AG08396 (cell line): Measurements from ENCODE around the gene RBBP4.
"Not testable (repeated sequence)": the region's sequence is repeated elsewhere in the genome, so short reads cannot be mapped to it uniquely, and the experiment has no call there.

Experiments used
- DNase-seq: peaks from one replicate; pipeline ENCODE4 v3.0.0; 2012; ENCODE audit warnings: low spot score, mixed read lengths

The RBBP4 gene

DNA sequence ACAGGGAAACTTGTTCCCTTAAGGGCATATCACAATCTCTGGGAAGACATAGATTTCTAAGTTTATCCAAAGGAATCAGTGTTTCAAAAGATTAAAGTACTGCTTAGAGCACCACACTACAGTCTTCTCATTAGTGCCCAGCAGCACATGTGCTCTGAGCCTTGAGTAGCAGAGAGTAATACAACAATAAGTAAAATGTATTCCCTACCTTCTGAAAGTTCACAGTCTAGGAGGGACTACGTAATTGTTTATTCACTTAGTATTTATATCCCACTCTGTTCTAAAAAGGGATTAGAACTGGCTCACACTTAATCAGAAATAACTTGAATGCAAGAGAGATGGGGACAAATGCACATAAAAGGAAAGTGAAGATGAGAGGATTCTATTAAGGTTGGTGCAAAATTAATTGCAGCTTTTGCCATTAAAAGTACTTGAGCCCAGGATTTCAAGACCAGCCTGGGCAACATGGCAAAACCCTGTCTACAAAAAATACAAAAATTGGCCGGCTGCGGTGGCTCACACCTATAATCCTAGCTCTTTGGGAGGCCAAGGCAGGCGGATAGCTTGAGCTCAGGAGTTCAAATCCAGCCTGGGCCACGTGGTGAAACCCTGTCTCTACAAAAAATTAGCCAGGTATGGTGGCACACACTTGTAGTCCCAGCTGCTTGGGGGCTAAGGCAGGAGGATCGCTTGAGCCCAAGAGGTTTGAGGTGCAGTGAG, 42.6 kb downstream of the RBBP4 start:
- no peak for DNase-seq

DNA sequence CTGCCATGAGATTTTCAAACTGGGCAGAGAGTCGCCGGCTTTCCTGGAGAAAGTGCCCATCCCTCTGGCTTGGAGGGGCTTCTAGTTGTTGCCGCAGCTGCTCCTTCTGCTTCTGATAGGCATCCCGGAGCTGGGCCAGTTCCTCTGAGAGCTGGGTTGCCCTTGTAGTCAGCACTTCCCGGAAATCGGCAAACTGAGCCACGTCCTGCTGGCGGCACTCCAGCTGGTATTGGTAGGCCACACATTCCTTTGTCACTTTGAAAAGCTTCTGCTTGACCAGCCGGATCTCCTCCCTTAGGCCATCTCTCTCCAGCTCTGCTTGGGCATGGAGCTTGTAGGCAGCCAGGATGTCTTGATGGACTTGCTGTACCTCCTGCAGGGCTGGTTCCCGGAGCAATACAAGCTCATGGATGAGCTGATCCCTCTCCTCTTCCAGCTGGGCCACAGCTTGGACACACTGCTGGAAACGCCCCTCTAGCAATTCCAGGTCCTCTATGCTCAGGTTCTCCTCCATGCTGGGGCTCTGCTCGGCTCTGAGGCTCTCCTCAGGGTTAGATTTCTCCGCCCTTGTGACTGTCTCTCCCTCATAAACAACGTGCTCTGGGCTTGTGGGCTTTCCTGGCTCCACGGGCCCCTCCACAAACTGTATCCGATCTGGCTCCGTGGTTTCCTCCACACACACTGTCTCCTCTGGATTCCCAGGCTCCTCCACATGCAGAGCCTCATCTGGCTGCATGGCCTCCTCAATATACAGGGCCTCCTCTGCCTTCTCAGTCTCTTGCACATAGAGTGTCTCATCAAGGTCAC, 44.3 kb downstream of the RBBP4 start:
- peak; percentile 68 for DNase-seq

- no peak for DNase-seq
Measured at GRCh38 chr1:32696041-32696440, 45.0 kb downstream of the RBBP4 start.

DNA sequence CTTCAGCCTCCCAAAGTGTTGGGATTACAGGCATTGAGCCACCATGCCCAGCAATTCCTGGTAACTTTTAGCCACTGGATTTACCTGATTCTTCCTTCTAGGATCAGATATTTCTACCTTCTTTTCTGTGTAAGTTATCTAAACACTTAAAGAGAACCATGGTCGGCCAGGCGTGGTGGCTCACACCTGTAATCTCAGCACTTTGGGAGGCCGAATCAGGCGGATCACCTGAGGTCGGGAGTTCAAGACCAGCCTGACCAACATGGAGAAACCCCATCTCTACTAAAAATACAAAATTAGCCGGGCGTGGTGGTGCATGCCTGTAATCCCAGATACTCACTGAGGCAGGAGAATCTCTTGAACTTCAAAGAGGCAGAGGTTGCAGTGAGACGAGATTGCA, 46.0 kb downstream of the RBBP4 start:
- not testable (repeated sequence) for DNase-seq

DNA sequence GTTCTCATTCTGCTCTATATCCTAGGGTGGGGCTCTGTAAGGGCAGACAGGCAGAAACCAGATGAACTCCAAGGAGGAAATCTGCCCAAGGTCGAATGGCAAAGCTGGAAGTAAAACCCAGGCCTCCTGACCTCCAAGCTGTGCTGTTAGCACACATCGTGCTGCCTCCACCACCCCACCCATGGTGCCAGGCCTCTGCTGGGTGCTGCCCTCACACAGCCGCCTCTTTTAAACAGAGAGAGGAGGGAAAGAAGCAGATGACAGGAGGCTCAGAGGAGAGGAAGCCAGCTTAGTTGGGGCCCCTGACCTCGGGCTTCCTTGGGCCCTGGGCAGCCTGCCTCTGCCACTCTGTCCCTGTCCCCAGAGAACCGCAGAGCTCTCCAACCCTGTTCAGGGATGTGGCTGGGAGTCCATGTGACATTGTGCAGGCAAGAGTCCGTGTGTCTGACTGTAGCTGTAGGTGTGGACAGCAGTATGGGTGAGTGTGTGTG, 50.5 kb downstream of the RBBP4 start:
- no peak for DNase-seq

DNA sequence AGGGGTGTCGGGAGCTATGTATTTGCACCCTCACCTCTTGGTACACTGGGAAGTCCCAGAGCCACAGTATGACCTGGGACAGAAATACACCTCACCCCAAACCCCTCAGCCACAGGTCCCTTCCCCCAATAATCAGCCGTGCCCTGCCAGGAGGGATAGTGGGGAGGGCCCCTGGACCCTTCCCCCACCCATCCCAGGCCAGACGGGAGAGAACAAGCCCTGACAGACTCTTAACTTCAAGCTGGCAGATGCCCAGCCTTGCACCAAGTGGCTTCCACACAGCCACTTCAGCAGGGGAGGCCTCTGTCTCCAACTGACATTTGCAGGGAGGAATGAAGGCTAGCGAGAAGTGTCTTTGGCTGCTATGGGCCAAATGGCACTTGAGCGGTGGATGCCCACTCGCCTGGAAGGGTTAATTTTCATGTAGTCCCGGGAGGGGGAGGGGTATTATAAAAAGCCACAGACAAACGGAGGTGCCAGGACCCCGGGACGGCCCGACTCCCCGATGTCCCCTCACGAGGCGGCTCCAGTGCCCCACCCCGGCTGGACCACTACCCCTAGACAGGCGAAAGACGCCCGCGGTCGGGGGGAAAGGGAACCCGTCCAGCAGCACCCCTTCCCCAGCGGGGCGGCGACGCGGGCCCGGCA, 51.1 kb downstream of the RBBP4 start:
- DNase-seq: peak; percentile 24

DNA sequence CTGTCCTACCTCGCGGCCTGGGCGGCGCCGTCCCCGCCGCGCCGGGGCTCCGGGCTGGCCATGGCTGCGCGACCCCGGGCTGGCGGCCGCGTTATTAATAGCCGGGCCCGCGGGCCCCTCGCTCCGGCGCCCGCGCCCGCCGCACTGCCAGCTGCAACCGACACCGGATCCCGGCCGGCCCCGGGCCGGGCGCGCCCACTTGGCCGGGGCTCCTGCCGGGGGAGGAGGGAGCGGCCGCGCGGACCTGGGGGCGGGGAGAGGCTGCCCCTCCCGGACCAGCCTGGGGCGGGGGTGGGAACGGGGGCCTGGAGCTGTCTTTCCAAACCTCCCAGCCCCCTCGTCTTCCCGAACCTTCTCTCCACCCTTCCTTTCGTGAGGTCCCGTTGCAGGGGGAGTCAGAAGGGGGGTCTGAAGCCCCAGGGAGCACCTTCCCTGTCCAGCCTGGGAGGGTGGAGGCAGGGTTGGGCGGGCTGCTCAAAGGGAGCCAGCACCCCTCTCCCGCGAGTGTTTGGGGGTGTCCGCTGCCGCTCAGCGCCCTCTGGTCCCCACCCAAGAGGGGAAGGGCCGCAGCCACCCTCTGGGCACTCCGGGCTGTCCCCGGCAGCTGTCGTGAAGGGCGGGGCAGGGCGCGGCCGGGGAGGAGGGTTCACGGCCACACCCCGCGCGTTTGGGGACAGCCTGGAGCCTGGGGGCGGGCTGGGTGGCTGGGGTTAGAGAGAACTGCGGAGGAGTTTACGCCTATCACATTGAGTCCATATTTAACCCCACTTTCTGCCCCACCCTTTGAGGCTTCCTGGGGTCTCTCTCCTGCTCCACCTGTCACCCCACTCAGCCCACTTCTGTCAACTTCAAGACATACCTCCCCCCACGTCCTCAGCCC, 51.8 kb downstream of the RBBP4 start, which contains the start of gene SYNC:
Gene SYNC, minus strand, starts transcription at position 172 of the 880 bp plus-strand sequence. Its CDS starts 110 bp downstream, at position 62.
- peak; percentile 91 for DNase-seq

GRCh38 chr1:32703479-32704291, 52.7 kb downstream of the RBBP4 start:
- DNase-seq: peak; percentile 93

DNA sequence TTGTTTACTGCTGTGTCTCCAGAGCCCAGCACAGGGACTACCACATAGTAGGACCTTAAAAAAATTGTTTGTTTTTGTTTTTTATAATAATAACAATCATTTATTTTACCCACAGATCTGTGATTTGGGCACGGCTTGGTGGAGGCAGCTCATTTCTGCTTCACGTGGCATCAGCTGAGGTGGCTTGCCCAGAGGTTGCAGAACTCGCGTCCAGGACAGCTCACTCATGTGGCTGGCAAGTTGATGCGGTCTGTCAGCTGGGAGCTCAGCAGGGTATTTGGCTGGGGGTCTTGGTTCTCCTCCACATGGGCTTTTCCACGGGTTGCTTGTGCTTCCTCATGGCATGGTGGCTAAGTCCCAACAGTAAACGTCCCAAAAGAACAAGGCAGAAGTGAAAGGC, 54.5 kb downstream of the RBBP4 start:
- no peak for DNase-seq

DNA sequence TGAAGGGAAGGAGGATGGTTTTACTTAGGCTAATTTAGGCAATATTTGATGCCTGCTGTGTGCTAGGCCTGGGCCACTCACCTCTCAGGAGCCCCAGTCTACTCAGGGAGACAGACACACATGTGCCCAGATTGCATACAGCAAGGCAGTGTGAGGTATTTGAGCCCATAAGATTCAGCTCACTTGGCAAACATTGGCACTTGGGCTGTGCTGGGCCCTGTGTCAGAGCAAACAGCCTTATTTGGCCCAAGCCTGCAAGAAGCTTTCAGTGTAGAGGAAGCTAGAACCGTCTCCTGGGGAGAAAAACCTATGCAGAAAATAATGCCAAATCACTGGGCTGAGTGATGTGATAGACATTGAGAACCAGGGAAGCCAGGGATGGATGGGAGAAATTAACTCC, 55.5 kb downstream of the RBBP4 start:
- DNase-seq: no peak

DNA sequence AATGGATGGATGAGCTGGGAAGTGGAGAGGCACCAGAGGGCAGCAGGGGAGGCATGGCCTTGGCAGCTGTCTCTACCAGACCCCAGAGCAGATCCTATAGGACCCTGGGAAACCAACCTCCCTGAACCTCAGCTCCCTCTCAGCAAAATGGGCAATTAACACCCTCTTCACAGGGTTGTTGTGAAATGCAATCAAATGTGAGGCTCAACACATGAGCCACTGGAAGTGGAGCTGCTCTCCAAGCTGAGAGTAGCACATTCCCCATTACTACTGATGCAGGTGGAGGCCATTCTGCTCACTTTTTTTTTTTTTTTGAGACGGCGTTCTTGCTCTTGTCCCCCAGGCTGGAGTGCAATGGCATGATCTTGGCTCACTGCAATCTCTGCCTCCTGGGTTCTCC, 58.1 kb downstream of the RBBP4 start:
- no peak for DNase-seq

GRCh38 chr1:32709476-32709875, 58.5 kb downstream of the RBBP4 start:
- no peak for DNase-seq

DNA sequence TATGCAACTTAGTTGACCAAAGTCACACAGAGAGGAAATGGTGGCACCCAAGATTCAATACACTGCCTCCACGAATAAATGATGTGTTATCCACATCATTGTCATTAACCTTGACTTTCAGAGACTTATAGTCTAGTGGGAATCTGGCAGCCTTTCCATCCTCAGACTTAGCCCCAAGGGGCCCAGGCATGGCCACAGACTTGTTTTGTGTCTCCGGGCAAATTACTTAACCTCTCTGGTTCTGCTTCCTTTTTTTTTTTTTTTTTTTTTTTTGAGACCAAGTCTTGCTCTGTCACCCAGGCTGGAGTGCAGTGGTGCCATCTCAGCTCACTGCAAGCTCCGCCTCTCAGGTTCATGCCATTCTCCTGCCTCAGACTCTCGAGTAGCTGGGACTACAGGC, 60.2 kb downstream of the RBBP4 start:
- DNase-seq: not testable (repeated sequence)

- DNase-seq: no peak
Measured at GRCh38 chr1:32713081-32713480, 62.1 kb downstream of the RBBP4 start.

DNA sequence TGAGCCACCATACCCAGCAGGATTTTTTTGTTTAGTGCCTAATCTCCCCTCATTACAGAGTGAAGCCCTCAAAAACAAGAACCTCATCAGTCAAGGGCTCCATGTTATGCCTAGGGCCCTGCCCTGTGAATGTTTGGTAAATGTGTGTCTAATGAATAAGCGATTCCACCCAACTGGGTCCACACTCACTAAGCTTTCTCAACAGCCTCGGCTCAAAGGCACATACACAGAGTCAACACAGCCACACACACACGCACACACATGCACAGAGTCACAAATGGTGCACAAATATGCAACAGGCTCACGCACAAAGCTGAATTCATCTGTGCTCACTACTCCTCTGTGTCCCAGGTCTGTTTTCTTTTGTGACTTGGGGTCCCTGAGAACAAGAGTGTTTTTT, 63.3 kb downstream of the RBBP4 start:
- DNase-seq: no peak

DNA sequence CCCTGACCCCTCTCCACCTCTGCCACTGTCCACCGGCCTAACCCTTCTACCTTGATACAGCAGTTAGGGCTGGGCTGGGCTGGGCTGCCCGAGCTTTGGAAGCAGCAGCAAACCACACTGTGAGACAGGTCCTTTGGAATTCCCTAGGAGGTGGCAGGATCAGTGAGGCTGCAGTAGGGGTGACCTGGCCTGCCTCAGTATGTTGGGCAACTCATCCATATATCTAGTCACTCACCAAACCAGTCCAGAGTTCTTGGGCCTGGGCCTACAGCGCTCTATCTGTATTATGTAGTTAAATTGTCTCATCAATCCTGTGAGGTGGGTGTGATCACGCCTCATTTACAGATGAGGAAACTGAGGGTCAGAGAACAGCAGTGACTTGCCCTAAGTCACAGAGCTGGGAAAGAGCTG, 64.9 kb downstream of the RBBP4 start:
- no peak for DNase-seq

DNA sequence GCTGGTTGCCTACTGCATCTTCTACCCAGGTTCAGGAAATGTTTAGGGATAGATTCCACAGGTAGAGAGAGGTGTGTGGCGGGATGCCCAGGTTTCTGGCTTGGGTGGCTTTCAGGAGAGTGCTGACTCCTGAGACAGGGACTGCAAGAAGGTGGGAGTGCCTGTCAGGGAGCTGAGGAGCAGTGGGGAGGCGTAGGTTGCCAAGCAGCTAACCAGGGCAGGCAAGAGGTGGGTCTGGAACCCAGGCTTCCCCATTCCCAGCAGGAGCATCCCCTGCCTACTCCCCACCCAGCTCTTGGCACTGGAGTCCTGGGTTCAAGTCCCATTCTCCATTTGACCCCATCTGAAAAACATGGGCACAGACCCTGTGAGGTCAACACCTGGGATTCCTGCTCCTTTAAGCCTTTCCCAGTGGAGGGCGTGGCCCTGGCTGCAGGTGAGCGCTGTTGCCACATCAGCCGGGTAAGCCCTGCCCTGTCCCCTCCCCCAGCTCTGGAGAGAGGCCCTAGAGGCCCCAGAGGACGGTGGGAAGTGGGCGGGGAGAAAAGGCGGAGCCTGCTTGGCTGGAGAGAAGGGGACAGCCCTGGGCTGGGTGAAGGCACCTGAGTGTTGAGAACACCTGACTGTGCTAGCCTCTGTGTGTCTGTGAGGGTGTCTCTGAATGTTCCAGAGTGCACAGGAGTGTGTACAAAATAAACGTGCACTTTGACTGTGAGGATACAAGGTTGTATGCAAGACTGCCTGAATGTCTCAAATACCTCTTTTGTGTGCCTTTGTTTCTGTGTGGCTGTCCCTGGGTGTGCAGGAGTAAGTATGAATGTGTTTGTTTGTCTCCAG, 65.5 kb downstream of the RBBP4 start:
- DNase-seq: peak; percentile 34

DNA sequence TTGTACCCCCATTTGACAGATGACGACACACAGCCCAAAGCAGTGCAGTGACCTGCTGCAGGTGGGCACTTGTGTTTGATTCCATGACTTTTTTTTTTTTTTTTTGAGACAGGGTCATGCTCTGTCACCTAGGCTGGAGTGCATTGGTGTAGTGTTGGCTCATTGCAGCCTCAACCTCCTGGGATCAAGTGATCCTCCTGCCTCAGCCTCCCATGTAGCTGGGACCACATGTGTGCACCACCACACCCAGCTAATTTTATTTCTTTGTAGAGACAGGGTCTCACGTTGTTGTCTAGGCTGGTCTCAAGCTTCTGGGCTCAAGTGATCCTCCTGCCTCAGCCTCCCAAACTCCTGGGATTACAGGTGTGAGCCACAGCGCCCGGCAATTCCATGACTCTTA, 66.5 kb downstream of the RBBP4 start:
- no peak for DNase-seq

DNA sequence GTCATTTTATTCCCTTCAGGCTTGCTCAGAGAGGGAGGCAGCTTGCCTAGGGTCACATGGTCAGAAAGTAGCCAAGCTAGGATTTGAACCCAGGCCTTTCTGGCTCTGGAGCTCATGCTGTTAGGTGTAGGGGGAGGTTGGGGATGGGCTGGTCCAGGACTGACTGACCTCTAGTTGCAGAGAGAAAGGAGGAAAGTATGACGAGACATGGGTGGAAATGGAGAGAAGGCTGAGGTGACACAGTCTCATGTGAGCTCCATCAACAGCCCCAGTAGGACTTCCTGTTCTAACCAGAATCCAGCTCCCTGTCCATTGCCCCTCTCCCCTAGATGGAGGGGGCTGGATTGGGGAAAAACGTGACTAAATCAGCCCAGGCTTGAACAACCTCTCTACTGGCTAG, 67.0 kb downstream of the RBBP4 start:
- DNase-seq: no peak

GRCh38 chr1:32718527-32718926, 67.5 kb downstream of the RBBP4 start:
- no peak for DNase-seq
